Keratinocyte (primary cell): ENCODE results near the gene STRN. TPM values are rescaled to one million over a fixed set of nuclear protein-coding genes. Genes with fewer than 3 reads are reported as not detected.
A peak's percentile ranks its signal among the peaks of the same experiment; 100 is the strongest.

ENCODE experiments used
- DNase-seq: peaks from one replicate; pipeline ENCODE4 v3.0.0-alpha.2; 2011; ENCODE audit warnings: low read depth, missing footprints, low spot score
- FAIRE-seq: peaks from 2 replicates; lab custom pipeline; 2011; peaks lifted over from hg19 to GRCh38; lab: Jason Lieb, UNC
- H2AFZ ChIP-seq: 2 replicates; pipeline ENCODE4 v1.6.0; 2012; ENCODE audit warnings: low read length, control low read depth, inconsistent platforms; ENCODE audit not compliant: control insufficient read depth
- H3K27ac ChIP-seq: 2 replicates; pipeline ENCODE4 v1.5.1; 2011; ENCODE audit warnings: low read length; ENCODE audit not compliant: control insufficient read depth, insufficient read depth
- H3K27me3 ChIP-seq: 3 replicates; pipeline ENCODE4 v1.6.0; 2011; ENCODE audit warnings: low read length; ENCODE audit not compliant: control insufficient read depth, insufficient read depth; ENCODE audit errors: extremely low read depth
- H3K36me3 ChIP-seq, 2 experiments: 2 replicates in 1 of 2; 3 replicates in 1 of 2; pipeline ENCODE4 v1.5.1; 2011; ENCODE audit warnings: low read length in 2 of 2, mild to moderate bottlenecking in 1 of 2; ENCODE audit not compliant: control insufficient read depth in 2 of 2, insufficient read depth in 2 of 2; ENCODE audit errors: extremely low read depth in 1 of 2
- H3K4me1 ChIP-seq: 3 replicates; pipeline ENCODE4 v1.5.1; 2011; ENCODE audit warnings: low read length; ENCODE audit not compliant: control insufficient read depth, insufficient read depth; ENCODE audit errors: extremely low read depth
- H3K4me2 ChIP-seq: 3 replicates; pipeline ENCODE4 v1.6.0; 2011; ENCODE audit warnings: low read depth, low read length; ENCODE audit not compliant: control insufficient read depth, insufficient read depth; ENCODE audit errors: extremely low read depth
- H3K4me3 ChIP-seq, 3 experiments: fragments of 200-600 bp in 1 of 3; sonication (generic) in 1 of 3; 2 replicates in 2 of 3; 3 replicates in 1 of 3; pipeline ENCODE4 v1.5.1; 2011 to 2016; ENCODE audit warnings: low read length in 3 of 3, mild to moderate bottlenecking in 3 of 3, control low read depth in 2 of 3, inconsistent platforms in 1 of 3, low read depth in 1 of 3, mixed read lengths in 1 of 3, mixed run types in 1 of 3, moderate library complexity in 1 of 3; ENCODE audit not compliant: control insufficient read depth in 2 of 3, insufficient read depth in 2 of 3; ENCODE audit errors: extremely low read depth in 1 of 3
- H3K79me2 ChIP-seq: 2 replicates; pipeline ENCODE4 v1.6.0; 2012; ENCODE audit warnings: low read length; ENCODE audit not compliant: control insufficient read depth, insufficient read depth
- H3K9ac ChIP-seq: 3 replicates; pipeline ENCODE4 v1.6.0; 2011; ENCODE audit warnings: low read length; ENCODE audit not compliant: control insufficient read depth, insufficient read depth; ENCODE audit errors: extremely low read depth
- H3K9me1 ChIP-seq: 3 replicates; pipeline ENCODE4 v1.6.0; 2011; ENCODE audit warnings: low read length; ENCODE audit not compliant: control insufficient read depth, insufficient read depth; ENCODE audit errors: extremely low read depth
- H3K9me3 ChIP-seq: 2 replicates; pipeline ENCODE4 v1.5.1; 2012; ENCODE audit warnings: low read depth, low read length; ENCODE audit not compliant: control insufficient read depth
- H4K20me1 ChIP-seq: 3 replicates; pipeline ENCODE4 v1.6.0; 2011; ENCODE audit warnings: low read length; ENCODE audit not compliant: control insufficient read depth, insufficient read depth; ENCODE audit errors: extremely low read depth
- CTCF ChIP-seq, 3 experiments: IDR thresholded peaks in 1 of 3; conservative IDR thresholded peaks in 1 of 3; optimal IDR thresholded peaks in 1 of 3; 2 replicates in 2 of 3; 3 replicates in 1 of 3; pipeline versions ENCODE3 to v1.5.1; 2011; ENCODE audit warnings: low read length in 3 of 3, mild to moderate bottlenecking in 3 of 3, moderate library complexity in 2 of 3, control low read depth in 1 of 3, inconsistent platforms in 1 of 3; ENCODE audit not compliant: insufficient read depth in 2 of 3; ENCODE audit errors: extremely low read depth in 1 of 3
- EZH2 ChIP-seq: IDR thresholded peaks from one replicate; pipeline ENCODE4 v1.6.1; 2012; ENCODE audit warnings: inconsistent platforms, mild to moderate bottlenecking, low read length, moderate library complexity
- dilution Hi-C: fragments of 300-500 bp; cut with MboI; formaldehyde crosslinking; loops from one replicate; pipeline ENCODE4 v1.7.0; 2020; ENCODE audit warnings: low sequenced_read_pairs; ENCODE audit not compliant: extremely low pct_ligation_motif_present
- polyA plus RNA-seq, 5 experiments: library from polyadenylated mRNA; depleted of rRNA in 3 of 5; stranded (reverse) in 3 of 5; stranded (forward) in 1 of 5; unstranded in 1 of 5; fragments of >200 nt; gene quantifications; 1 replicate in 1 of 5; 2 replicates in 3 of 5; 3 replicates in 1 of 5; pipeline versions ENCODE4 v1.2.1 to v1.2.3, GENCODE V29; 2011 to 2012; ENCODE audit warnings: missing spikeins in 2 of 5, low read depth in 1 of 5, low replicate concordance in 1 of 5
- small RNA-seq, 3 experiments: library from RNA; depleted of rRNA; stranded (forward); fragments of <200 nt; gene quantifications; one replicate each; pipeline ENCODE3, GENCODE V24; 2012; ENCODE audit warnings: low read depth in 3 of 3, low replicate concordance in 1 of 3; ENCODE audit not compliant: insufficient read length in 3 of 3

STRN gene
- polyA plus RNA-seq, 1 donor (not counting 4 experiments of a cell fraction or from before 2014, with no cell fraction given), result 29.3 TPM

GRCh38 chr2:36798724-36799123 is 167.6 kb downstream of the STRN start:
- Histone ChIP-seq H3K4me1 (no peaks in the 10 kb centered on the region), H2AFZ (no peak overlapping the region), H3K9ac (no peak overlapping the region), H3K9me1 (no peaks in the 10 kb centered on the region), H3K9me3 (no peaks in the 10 kb centered on the region), H3K4me3 (no peak overlapping the region), H3K27me3 (no peaks in the 10 kb centered on the region), H3K27ac (no peak overlapping the region), H3K79me2 (no peaks in the 10 kb centered on the region), H4K20me1 (no peaks in the 10 kb centered on the region), H3K4me2 (no peak overlapping the region), H3K36me3 (no peaks in the 10 kb centered on the region)
- dilution Hi-C loops, result no loop called here
- no peak for DNase-seq
- FAIRE-seq, result no peak
- TF ChIP-seq CTCF (optimal IDR thresholded peaks at IDR 0.05 in 1 of 3, IDR thresholded peaks at IDR 0.05 in 1 of 3, conservative IDR thresholded peaks at IDR 0.05 in 1 of 3; ENCODE audit: extremely low read depth in 1 of 3, insufficient read depth in 2 of 3, low read length in 3 of 3) (no peak), EZH2 (no peak)

- dilution Hi-C loops, result no loop called here
- DNase-seq (no peak), FAIRE-seq (peak; percentile 75)
- Histone ChIP-seq H3K4me3 (no peak overlapping the region), H3K4me2 (no peak overlapping the region), H3K9ac (no peak overlapping the region), H3K9me1 (no peaks in the 10 kb centered on the region), H4K20me1 (no peaks in the 10 kb centered on the region), H3K79me2 (no peaks in the 10 kb centered on the region), H3K9me3 (no peaks in the 10 kb centered on the region), H2AFZ (no peak overlapping the region), H3K27ac (no peak overlapping the region), H3K4me1 (no peaks in the 10 kb centered on the region), H3K36me3 (no peaks in the 10 kb centered on the region), H3K27me3 (peaks cover 9% of the 10 kb centered on the region)
- TF ChIP-seq CTCF (optimal IDR thresholded peaks at IDR 0.05 in 1 of 3, IDR thresholded peaks at IDR 0.05 in 1 of 3, conservative IDR thresholded peaks at IDR 0.05 in 1 of 3; ENCODE audit: extremely low read depth in 1 of 3, insufficient read depth in 2 of 3, low read length in 3 of 3) (no peak), EZH2 (no peak)
Measured at GRCh38 chr2:36797324-36798070, 168.8 kb downstream of the STRN start.

Small RNAs within 50 kb of the gene (small RNA-seq; reads per million reads assigned to genes)
- 0 reads per million in 3 experiments for gene RNU6-577P

Other genes with a start within 250 kb of the STRN start
- 12.4 to 21.1 TPM (median 20.0 TPM) in 3 replicates for gene HEATR5B, start 117.8 kb upstream of the STRN start, polyA plus RNA-seq
- 2.5 to 4.9 TPM (median 3.1 TPM) in 3 replicates for gene GPATCH11, start 118.0 kb upstream of the STRN start, polyA plus RNA-seq
- 27.6 to 54.6 TPM (median 38.2 TPM) in 3 replicates for gene EIF2AK2, start 190.4 kb upstream of the STRN start, polyA plus RNA-seq
- not detected in 3 replicates for gene SULT6B1, start 222.1 kb upstream of the STRN start, polyA plus RNA-seq
- gene CEBPZOS, start 230.0 kb upstream of the STRN start, polyA plus RNA-seq, result 32.8 to 42.9 TPM (median 36.3 TPM) in 3 replicates